SK-N-SH (cell line): ENCODE results near the gene DERA.
"Not testable (repeated sequence)": the region's sequence is repeated elsewhere in the genome, so short reads cannot be mapped to it uniquely, and the experiment has no call there.

ENCODE experiments used
- EP300 ChIP-seq, 2 experiments: IDR thresholded peaks; 2 replicates each; pipeline versions ENCODE4 v1.4.0 to v1.6.1; 2012; ENCODE audit warnings: borderline replicate concordance in 1 of 2, low read depth in 1 of 2, low read length in 1 of 2
- EZH2phosphoT487 ChIP-seq: fragments of 200-600 bp; sonication (generic); IDR thresholded peaks from 2 replicates; pipeline ENCODE4 v1.6.1; 2017; ENCODE audit warnings: low read depth, mixed run types, mild to moderate bottlenecking, antibody characterized with exemption, moderate library complexity, borderline replicate concordance
- JUND ChIP-seq: IDR thresholded peaks from 2 replicates; pipeline ENCODE4 v1.4.0; 2012
- POLR2AphosphoS5 ChIP-seq: IDR thresholded peaks from 2 replicates; pipeline ENCODE4 v1.6.1; 2012; ENCODE audit warnings: low read depth, low read length
- RCOR1 ChIP-seq: fragments of 150-350 bp; IDR thresholded peaks from 2 replicates; pipeline ENCODE4 v1.6.1; 2017; ENCODE audit warnings: antibody characterized with exemption, low read length
- TCF12 ChIP-seq: IDR thresholded peaks from 2 replicates; pipeline ENCODE4 v1.4.0; 2012
- YY1 ChIP-seq: IDR thresholded peaks from 2 replicates; pipeline ENCODE4 v1.4.0; 2012; ENCODE audit warnings: low read depth, mild to moderate bottlenecking
- TF ChIP-seq, protein P1 (sequence below): IDR thresholded peaks from 2 replicates; pipeline ENCODE4 v1.6.1; 2012; ENCODE audit warnings: mild to moderate bottlenecking, low read depth, low read length, moderate library complexity
- TF ChIP-seq, protein P2 (sequence below): fragments of 200-600 bp; sonication (generic); IDR thresholded peaks from 2 replicates; pipeline ENCODE4 v1.6.1; 2017; ENCODE audit warnings: antibody characterized with exemption, mild to moderate bottlenecking, moderate library complexity
- TF ChIP-seq, protein P3 (sequence below): IDR thresholded peaks from 2 replicates; pipeline ENCODE4; 2012

DNA sequence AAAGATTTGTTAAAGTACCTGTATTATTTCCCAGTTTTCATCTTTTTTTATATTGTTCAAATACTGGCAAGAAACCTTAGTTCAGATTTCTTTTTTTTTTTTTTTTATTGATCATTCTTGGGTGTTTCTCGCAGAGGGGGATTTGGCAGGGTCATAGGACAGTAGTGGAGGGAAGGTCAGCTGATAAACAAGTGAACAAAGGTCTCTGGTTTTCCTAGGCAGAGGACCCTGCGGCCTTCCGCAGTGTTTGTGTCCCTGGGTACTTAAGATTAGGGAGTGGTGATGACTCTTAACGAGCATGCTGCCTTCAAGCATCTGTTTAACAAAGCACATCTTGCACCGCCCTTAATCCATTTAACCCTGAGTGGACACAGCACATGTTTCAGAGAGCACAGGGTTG lies 799 bp downstream of the DERA start:
- TF ChIP-seq, protein P1, sequence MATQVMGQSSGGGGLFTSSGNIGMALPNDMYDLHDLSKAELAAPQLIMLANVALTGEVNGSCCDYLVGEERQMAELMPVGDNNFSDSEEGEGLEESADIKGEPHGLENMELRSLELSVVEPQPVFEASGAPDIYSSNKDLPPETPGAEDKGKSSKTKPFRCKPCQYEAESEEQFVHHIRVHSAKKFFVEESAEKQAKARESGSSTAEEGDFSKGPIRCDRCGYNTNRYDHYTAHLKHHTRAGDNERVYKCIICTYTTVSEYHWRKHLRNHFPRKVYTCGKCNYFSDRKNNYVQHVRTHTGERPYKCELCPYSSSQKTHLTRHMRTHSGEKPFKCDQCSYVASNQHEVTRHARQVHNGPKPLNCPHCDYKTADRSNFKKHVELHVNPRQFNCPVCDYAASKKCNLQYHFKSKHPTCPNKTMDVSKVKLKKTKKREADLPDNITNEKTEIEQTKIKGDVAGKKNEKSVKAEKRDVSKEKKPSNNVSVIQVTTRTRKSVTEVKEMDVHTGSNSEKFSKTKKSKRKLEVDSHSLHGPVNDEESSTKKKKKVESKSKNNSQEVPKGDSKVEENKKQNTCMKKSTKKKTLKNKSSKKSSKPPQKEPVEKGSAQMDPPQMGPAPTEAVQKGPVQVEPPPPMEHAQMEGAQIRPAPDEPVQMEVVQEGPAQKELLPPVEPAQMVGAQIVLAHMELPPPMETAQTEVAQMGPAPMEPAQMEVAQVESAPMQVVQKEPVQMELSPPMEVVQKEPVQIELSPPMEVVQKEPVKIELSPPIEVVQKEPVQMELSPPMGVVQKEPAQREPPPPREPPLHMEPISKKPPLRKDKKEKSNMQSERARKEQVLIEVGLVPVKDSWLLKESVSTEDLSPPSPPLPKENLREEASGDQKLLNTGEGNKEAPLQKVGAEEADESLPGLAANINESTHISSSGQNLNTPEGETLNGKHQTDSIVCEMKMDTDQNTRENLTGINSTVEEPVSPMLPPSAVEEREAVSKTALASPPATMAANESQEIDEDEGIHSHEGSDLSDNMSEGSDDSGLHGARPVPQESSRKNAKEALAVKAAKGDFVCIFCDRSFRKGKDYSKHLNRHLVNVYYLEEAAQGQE, result not testable (repeated sequence)
- TF ChIP-seq, protein P2, sequence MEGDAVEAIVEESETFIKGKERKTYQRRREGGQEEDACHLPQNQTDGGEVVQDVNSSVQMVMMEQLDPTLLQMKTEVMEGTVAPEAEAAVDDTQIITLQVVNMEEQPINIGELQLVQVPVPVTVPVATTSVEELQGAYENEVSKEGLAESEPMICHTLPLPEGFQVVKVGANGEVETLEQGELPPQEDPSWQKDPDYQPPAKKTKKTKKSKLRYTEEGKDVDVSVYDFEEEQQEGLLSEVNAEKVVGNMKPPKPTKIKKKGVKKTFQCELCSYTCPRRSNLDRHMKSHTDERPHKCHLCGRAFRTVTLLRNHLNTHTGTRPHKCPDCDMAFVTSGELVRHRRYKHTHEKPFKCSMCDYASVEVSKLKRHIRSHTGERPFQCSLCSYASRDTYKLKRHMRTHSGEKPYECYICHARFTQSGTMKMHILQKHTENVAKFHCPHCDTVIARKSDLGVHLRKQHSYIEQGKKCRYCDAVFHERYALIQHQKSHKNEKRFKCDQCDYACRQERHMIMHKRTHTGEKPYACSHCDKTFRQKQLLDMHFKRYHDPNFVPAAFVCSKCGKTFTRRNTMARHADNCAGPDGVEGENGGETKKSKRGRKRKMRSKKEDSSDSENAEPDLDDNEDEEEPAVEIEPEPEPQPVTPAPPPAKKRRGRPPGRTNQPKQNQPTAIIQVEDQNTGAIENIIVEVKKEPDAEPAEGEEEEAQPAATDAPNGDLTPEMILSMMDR, result not testable (repeated sequence)
- not testable (repeated sequence) for TF ChIP-seq EZH2phosphoT487; YY1; RCOR1; EP300 (IDR thresholded peaks at IDR 0.05; ENCODE audit: borderline replicate concordance in 1 of 2, low read depth in 1 of 2, low read length in 1 of 2); JUND; TCF12; POLR2AphosphoS5
- TF ChIP-seq, protein P3, sequence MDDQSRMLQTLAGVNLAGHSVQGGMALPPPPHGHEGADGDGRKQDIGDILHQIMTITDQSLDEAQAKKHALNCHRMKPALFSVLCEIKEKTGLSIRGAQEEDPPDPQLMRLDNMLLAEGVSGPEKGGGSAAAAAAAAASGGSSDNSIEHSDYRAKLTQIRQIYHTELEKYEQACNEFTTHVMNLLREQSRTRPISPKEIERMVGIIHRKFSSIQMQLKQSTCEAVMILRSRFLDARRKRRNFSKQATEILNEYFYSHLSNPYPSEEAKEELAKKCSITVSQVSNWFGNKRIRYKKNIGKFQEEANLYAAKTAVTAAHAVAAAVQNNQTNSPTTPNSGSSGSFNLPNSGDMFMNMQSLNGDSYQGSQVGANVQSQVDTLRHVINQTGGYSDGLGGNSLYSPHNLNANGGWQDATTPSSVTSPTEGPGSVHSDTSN, result not testable (repeated sequence)
